ENCODE measurements around the gene MED15. TPM values are rescaled to one million over a fixed set of nuclear protein-coding genes. Genes with fewer than 3 reads are reported as not detected.

MED15 gene
- total RNA-seq, 2 donors from 2014 or later = 171 to 178 TPM

- Mint-ChIP-seq H3K4me1 (ENCODE audit: low read depth in 2 of 2) (peaks cover 23 to 28% of the 10 kb centered on the region in 2 donors), H3K4me3 (no peak overlapping the region), H3K9me3 (no peaks in the 10 kb centered on the region), H3K27ac (no peak overlapping the region), H3K36me3 (no peaks in the 10 kb centered on the region), H3K27me3 (no peaks in the 10 kb centered on the region)
- DNase-seq (ENCODE audit: low spot score) = no peak
- ATAC-seq = no peak
Observed at GRCh38 chr22:20583471-20583922, 76.1 kb downstream of the MED15 start.

GRCh38 chr22:20584029-20584871 is 76.8 kb downstream of the MED15 start:
- DNase-seq (ENCODE audit: low spot score) (no peak), ATAC-seq (no peak)
- Mint-ChIP-seq H3K27ac (no peak overlapping the region), H3K27me3 (no peaks in the 10 kb centered on the region), H3K36me3 (no peaks in the 10 kb centered on the region), H3K4me3 (no peak overlapping the region), H3K4me1 (ENCODE audit: low read depth in 2 of 2) (peaks cover 15 to 23% of the 10 kb centered on the region in 2 donors), H3K9me3 (no peaks in the 10 kb centered on the region)

GRCh38 chr22:20584872-20585638 is 77.6 kb downstream of the MED15 start:
- no peaks in the 10 kb centered on the region for H3K9me3 Mint-ChIP-seq

GRCh38 chr22:20585639-20586402 is 78.4 kb downstream of the MED15 start:
- ATAC-seq (no peak), DNase-seq (ENCODE audit: low spot score) (no peak)
- H3K27ac Mint-ChIP-seq = no peak overlapping the region
- no peaks in the 10 kb centered on the region for H3K36me3 Mint-ChIP-seq
- no peaks in the 10 kb centered on the region for H3K27me3 Mint-ChIP-seq
- no peak overlapping the region for H3K4me3 Mint-ChIP-seq
- no peaks in the 10 kb centered on the region for H3K9me3 Mint-ChIP-seq
- H3K4me1 Mint-ChIP-seq (ENCODE audit: low read depth in 2 of 2) = peaks cover 2 to 8% of the 10 kb centered on the region in 2 donors

More at GRCh38 chr22:20584872-20585638, 77.6 kb downstream of the MED15 start:
- ATAC-seq (no peak), DNase-seq (ENCODE audit: low spot score) (no peak)
- Mint-ChIP-seq H3K27ac (no peak overlapping the region), H3K27me3 (no peaks in the 10 kb centered on the region), H3K4me1 (ENCODE audit: low read depth in 2 of 2) (peaks cover 9 to 15% of the 10 kb centered on the region in 2 donors), H3K4me3 (no peak overlapping the region), H3K36me3 (no peaks in the 10 kb centered on the region)

- H3K27me3 Mint-ChIP-seq = no peaks in the 10 kb centered on the region
- no peaks in the 10 kb centered on the region for H3K36me3 Mint-ChIP-seq
- H3K4me1 Mint-ChIP-seq (ENCODE audit: low read depth in 2 of 2) = peaks cover 0 to 6% of the 10 kb centered on the region in 2 donors
- H3K9me3 Mint-ChIP-seq = no peaks in the 10 kb centered on the region
- no peak for DNase-seq (ENCODE audit: low spot score)
- H3K27ac Mint-ChIP-seq = no peak overlapping the region
- H3K4me3 Mint-ChIP-seq = no peak overlapping the region
- no peak for ATAC-seq
Observed at GRCh38 chr22:20586403-20586745, 79.0 kb downstream of the MED15 start.

- Mint-ChIP-seq H3K36me3 (no peaks in the 10 kb centered on the region), H3K9me3 (no peaks in the 10 kb centered on the region), H3K4me1 (ENCODE audit: low read depth in 2 of 2) (peaks cover 0 to 6% of the 10 kb centered on the region in 2 donors), H3K27ac (no peak overlapping the region), H3K27me3 (no peaks in the 10 kb centered on the region), H3K4me3 (no peak overlapping the region)
- no peak for ATAC-seq
- no peak for DNase-seq (ENCODE audit: low spot score)
Observed at GRCh38 chr22:20587206-20587958, 80.0 kb downstream of the MED15 start.

GRCh38 chr22:20588092-20588842 is 80.9 kb downstream of the MED15 start:
- H3K4me3 Mint-ChIP-seq = no peak overlapping the region
- H3K27me3 Mint-ChIP-seq = no peaks in the 10 kb centered on the region
- peaks cover 4 to 5% of the 10 kb centered on the region in 2 donors for H3K4me1 Mint-ChIP-seq (ENCODE audit: low read depth in 2 of 2)
- H3K27ac Mint-ChIP-seq = no peak overlapping the region
- H3K36me3 Mint-ChIP-seq = no peaks in the 10 kb centered on the region
- ATAC-seq (no peak), DNase-seq (ENCODE audit: low spot score) (no peak)
- H3K9me3 Mint-ChIP-seq = no peaks in the 10 kb centered on the region

GRCh38 chr22:20588843-20589581 is 81.6 kb downstream of the MED15 start:
- H3K4me1 Mint-ChIP-seq (ENCODE audit: low read depth in 2 of 2) = peaks cover 6 to 13% of the 10 kb centered on the region in 2 donors
- no peak overlapping the region for H3K27ac Mint-ChIP-seq
- ATAC-seq (no peak), DNase-seq (ENCODE audit: low spot score) (no peak)
- no peaks in the 10 kb centered on the region for H3K27me3 Mint-ChIP-seq
- no peaks in the 10 kb centered on the region for H3K36me3 Mint-ChIP-seq
- no peaks in the 10 kb centered on the region for H3K9me3 Mint-ChIP-seq
- H3K4me3 Mint-ChIP-seq = no peak overlapping the region

GRCh38 chr22:20589614-20590476 is 82.4 kb downstream of the MED15 start:
- H3K9me3 Mint-ChIP-seq = no peaks in the 10 kb centered on the region
- H3K36me3 Mint-ChIP-seq = no peaks in the 10 kb centered on the region
- H3K4me3 Mint-ChIP-seq = no peak overlapping the region
- no peak overlapping the region for H3K27ac Mint-ChIP-seq
- peaks cover 7 to 16% of the 10 kb centered on the region in 2 donors for H3K4me1 Mint-ChIP-seq (ENCODE audit: low read depth in 2 of 2)
- no peaks in the 10 kb centered on the region for H3K27me3 Mint-ChIP-seq
- DNase-seq (ENCODE audit: low spot score) (no peak), ATAC-seq (no peak)

- no peak overlapping the region for H3K4me3 Mint-ChIP-seq
- DNase-seq (ENCODE audit: low spot score) (no peak), ATAC-seq (peak in 1 of 2 donors; percentile 8)
- no peaks in the 10 kb centered on the region for H3K27me3 Mint-ChIP-seq
- no peak overlapping the region for H3K27ac Mint-ChIP-seq
- peaks cover 7 to 16% of the 10 kb centered on the region in 2 donors for H3K4me1 Mint-ChIP-seq (ENCODE audit: low read depth in 2 of 2)
- no peaks in the 10 kb centered on the region for H3K9me3 Mint-ChIP-seq
- H3K36me3 Mint-ChIP-seq = no peaks in the 10 kb centered on the region
Observed at GRCh38 chr22:20590477-20591294, 83.3 kb downstream of the MED15 start.

- no peak overlapping the region for H3K27ac Mint-ChIP-seq
- no peak overlapping the region for H3K4me3 Mint-ChIP-seq
- H3K27me3 Mint-ChIP-seq = no peaks in the 10 kb centered on the region
Observed at GRCh38 chr22:20591295-20591645, 83.9 kb downstream of the MED15 start.

More at GRCh38 chr22:20591295-20591645, 83.9 kb downstream of the MED15 start:
- H3K9me3 Mint-ChIP-seq = no peaks in the 10 kb centered on the region
- no peaks in the 10 kb centered on the region for H3K36me3 Mint-ChIP-seq
- DNase-seq (ENCODE audit: low spot score) (no peak), ATAC-seq (peak in 1 of 2 donors; percentile 3)
- H3K4me1 Mint-ChIP-seq (ENCODE audit: low read depth in 2 of 2) = peaks cover 7 to 16% of the 10 kb centered on the region in 2 donors
